Heart left ventricle (tissue), 13 donors: ENCODE results near the gene SEMA4G.

Source experiments
- CTCF ChIP-seq, 12 donors: fragments of 200-600 bp; sonication (generic) in 4 of 12; IDR thresholded peaks; one replicate each; pipeline versions ENCODE4 v1.5.0 to v1.8.0; 2018 to 2022; ENCODE audit warnings: antibody characterized with exemption in 12 of 12, mild to moderate bottlenecking in 5 of 12
- POLR2A ChIP-seq, 2 donors: fragments of 450-650 bp; IDR thresholded peaks; one replicate each; pipeline ENCODE4 v1.6.1; 2017; ENCODE audit warnings: antibody characterized with exemption in 2 of 2, mild to moderate bottlenecking in 2 of 2, moderate library complexity in 2 of 2
- donor health status: ischemic (EF 13 %, LVEDD 7.1; RV severe dilation, severe dysfunction).
- donor health status: DM: no; HTN: yes; CAD: no.
- donor health status: DM: no; HTN: no; CAD: no.
- donor health status: ischemic (EF 25% LVEDD 6.9; RV normal size, moderate dysfunction).
- donor health status: ischemic (EF 25% LVEDD 5.7; RV mildly dilated, moderate dysfunction).
- donor health status: ischemic (EF 35%, LVEDD 5.7; RV mildly dilated, moderate dysfunction).
- donor health status: nonischemic (EF 11% LVEDD 7.7; RV severe dilation, severe dysfunction).
- donor health status: DM: yes; HTN: yes; CAD: no.
- donor health status: PGD.
- donor health status: ischemic (EF 29% LVEDD 5.4; RV normal size, mild dysfunction).
- donor health status: nonischemic (EF 23%, LVEDD 6.1; RV moderate dilation, normal function).

DNA sequence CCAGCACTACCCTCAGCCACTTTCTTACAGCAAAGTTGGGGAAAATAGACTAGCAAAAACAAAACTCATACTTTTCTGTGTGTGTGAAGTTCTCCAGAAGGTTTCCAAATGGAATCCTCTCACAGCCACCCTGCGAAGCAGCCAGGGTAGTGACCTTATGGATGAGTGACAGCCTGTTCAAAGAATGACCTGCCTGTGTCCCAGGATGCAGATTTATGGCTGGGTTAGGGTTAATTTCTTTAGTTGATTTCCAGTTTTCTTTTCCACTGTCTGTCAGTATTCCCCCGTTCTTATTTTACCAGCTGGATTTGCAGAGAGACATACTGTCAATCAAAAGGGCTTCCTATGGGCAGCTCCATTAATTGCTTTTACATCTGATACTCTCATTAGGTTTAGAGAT is 2.4 kb upstream of the SEMA4G start:
- TF ChIP-seq CTCF (IDR thresholded peaks at IDR 0.05) (no peak), POLR2A (IDR thresholded peaks at IDR 0.05) (no peak)
